H9 (cell line): ENCODE data around the gene RNF26. TPM values are rescaled to one million over a fixed set of nuclear protein-coding genes. Genes with fewer than 3 reads are reported as not detected.

ENCODE experiments used
- DNase-seq: peaks from one replicate; pipeline ENCODE4 v3.0.0-alpha.2; 2017
- H2AFZ ChIP-seq: one replicate; pipeline ENCODE4 v1.6.1; 2013; ENCODE audit warnings: mild to moderate bottlenecking, low read length, control low read depth, moderate library complexity
- H2AK5ac ChIP-seq: 2 replicates; pipeline ENCODE4 v1.6.1; 2013; ENCODE audit warnings: low read length, control low read depth, mixed read lengths; ENCODE audit not compliant: insufficient read length
- H2BK120ac ChIP-seq: one replicate; pipeline ENCODE4 v1.6.1; 2013; ENCODE audit warnings: low read depth, mild to moderate bottlenecking, low read length, control low read depth, inconsistent platforms; ENCODE audit not compliant: poor library complexity, severe bottlenecking
- H2BK12ac ChIP-seq: 2 replicates; pipeline ENCODE4 v1.6.1; 2013; ENCODE audit warnings: low read length, control low read depth, mixed read lengths, low read depth; ENCODE audit not compliant: insufficient read length
- H2BK15ac ChIP-seq: 2 replicates; pipeline ENCODE4 v1.6.1; 2013; ENCODE audit warnings: low read depth, low read length, control low read depth
- H2BK20ac ChIP-seq: one replicate; pipeline ENCODE4 v1.6.1; 2013; ENCODE audit warnings: low read depth, mild to moderate bottlenecking, low read length, control low read depth, inconsistent platforms; ENCODE audit not compliant: poor library complexity, severe bottlenecking
- H2BK5ac ChIP-seq: 2 replicates; pipeline ENCODE4 v1.6.1; 2013; ENCODE audit warnings: low read length, control low read depth, mixed read lengths; ENCODE audit not compliant: insufficient read length
- H3K14ac ChIP-seq: 2 replicates; pipeline ENCODE4 v1.6.1; 2013; ENCODE audit warnings: low read length, control low read depth; ENCODE audit not compliant: insufficient read depth
- H3K18ac ChIP-seq: 2 replicates; pipeline ENCODE4 v1.6.1; 2013; ENCODE audit warnings: low read depth, mild to moderate bottlenecking, mixed read lengths, low read length, control low read depth; ENCODE audit not compliant: insufficient read length
- H3K23ac ChIP-seq: 2 replicates; pipeline ENCODE4 v1.6.1; 2013; ENCODE audit warnings: low read length, control low read depth, mixed read lengths, low read depth; ENCODE audit not compliant: insufficient read length
- H3K23me2 ChIP-seq: 2 replicates; pipeline ENCODE4 v1.6.1; 2013; ENCODE audit warnings: low read depth, mild to moderate bottlenecking, mixed read lengths, low read length, control low read depth; ENCODE audit not compliant: insufficient read length, poor library complexity, severe bottlenecking
- H3K27ac ChIP-seq: 2 replicates; pipeline ENCODE4 v1.5.1; 2013; ENCODE audit warnings: low read length, control low read depth, mixed read lengths, low read depth; ENCODE audit not compliant: insufficient read length
- H3K27me3 ChIP-seq: 2 replicates; pipeline ENCODE4 v1.6.1; 2013; ENCODE audit warnings: low read length, control low read depth, inconsistent platforms; ENCODE audit not compliant: insufficient read depth
- H3K4ac ChIP-seq: 2 replicates; pipeline ENCODE4 v1.6.1; 2013; ENCODE audit warnings: low read depth, mild to moderate bottlenecking, control low read depth, inconsistent platforms, low read length, moderate library complexity
- H3K4me1 ChIP-seq: 2 replicates; pipeline ENCODE4 v1.6.1; 2013; ENCODE audit warnings: low read length, control low read depth, inconsistent platforms; ENCODE audit not compliant: insufficient read depth
- H3K4me2 ChIP-seq: 2 replicates; pipeline ENCODE4 v1.6.1; 2013; ENCODE audit warnings: low read length, control low read depth, mixed read lengths; ENCODE audit not compliant: insufficient read length, insufficient read depth
- H3K56ac ChIP-seq: 2 replicates; pipeline ENCODE4 v1.6.1; 2013; ENCODE audit warnings: low read depth, mild to moderate bottlenecking, mixed read lengths, low read length, control low read depth; ENCODE audit not compliant: insufficient read length
- H3K79me1 ChIP-seq: 2 replicates; pipeline ENCODE4 v1.6.1; 2013; ENCODE audit warnings: low read depth, mild to moderate bottlenecking, moderate library complexity, low read length, control low read depth, inconsistent platforms; ENCODE audit not compliant: insufficient read depth, poor library complexity, severe bottlenecking
- H3K79me2 ChIP-seq: 2 replicates; pipeline ENCODE4 v1.6.1; 2013; ENCODE audit warnings: low read length, control low read depth, inconsistent platforms; ENCODE audit not compliant: insufficient read depth
- H3K9ac ChIP-seq: 2 replicates; pipeline ENCODE4 v1.6.1; 2013; ENCODE audit warnings: low read length, control low read depth, mixed read lengths; ENCODE audit not compliant: insufficient read length; ENCODE audit errors: extremely low read depth
- H3K9me3 ChIP-seq: one replicate; pipeline ENCODE4 v1.6.1; 2013; ENCODE audit warnings: low read depth, low read length, inconsistent platforms; ENCODE audit not compliant: control insufficient read depth
- H3T11ph ChIP-seq: one replicate; pipeline ENCODE4 v1.6.1; 2013; ENCODE audit warnings: mild to moderate bottlenecking, low read length, control low read depth, inconsistent platforms
- H4K20me1 ChIP-seq: one replicate; pipeline ENCODE4 v1.6.1; 2013; ENCODE audit not compliant: control insufficient read depth, insufficient read length, insufficient read depth
- H4K5ac ChIP-seq: 2 replicates; pipeline ENCODE4 v1.6.1; 2013; ENCODE audit warnings: low read depth, mild to moderate bottlenecking, mixed read lengths, low read length, control low read depth; ENCODE audit not compliant: insufficient read length
- H4K8ac ChIP-seq: replicated peaks from 2 replicates; pipeline ENCODE4 v1.6.1; 2013; ENCODE audit warnings: low read length, control low read depth, mixed read lengths, low read depth; ENCODE audit not compliant: insufficient read length
- H4K91ac ChIP-seq: 2 replicates; pipeline ENCODE4 v1.6.1; 2013; ENCODE audit warnings: low read depth, mild to moderate bottlenecking, moderate library complexity, mixed read lengths, low read length, control low read depth; ENCODE audit not compliant: insufficient read length
- H3K27ac Mint-ChIP-seq, 3 experiments: 2 replicates in 2 of 3; 3 replicates in 1 of 3; pipeline ENCODE4 v1.8.0; 2020 to 2021; ENCODE audit warnings: mixed read lengths in 3 of 3, mild to moderate bottlenecking in 1 of 3, moderate library complexity in 1 of 3
- H3K27me3 Mint-ChIP-seq: 2 replicates; pipeline ENCODE4 v1.8.0; 2021; ENCODE audit warnings: low read depth, mild to moderate bottlenecking, moderate library complexity, mixed read lengths
- H3K36me3 Mint-ChIP-seq, 3 experiments: 2 replicates in 2 of 3; 3 replicates in 1 of 3; pipeline ENCODE4 v1.8.0; 2020 to 2021; ENCODE audit warnings: low read depth in 3 of 3, mixed read lengths in 3 of 3; ENCODE audit not compliant: insufficient read depth in 1 of 3
- H3K4me1 Mint-ChIP-seq, 2 experiments: 2 replicates each; pipeline ENCODE4 v1.8.0; 2020; ENCODE audit warnings: mixed read lengths in 2 of 2
- H3K4me3 Mint-ChIP-seq, 2 experiments: 2 replicates in 1 of 2; 3 replicates in 1 of 2; pipeline ENCODE4 v1.8.0; 2020 to 2021; ENCODE audit warnings: mild to moderate bottlenecking in 2 of 2, mixed read lengths in 2 of 2, moderate library complexity in 1 of 2
- H3K9me3 Mint-ChIP-seq, 2 experiments: 2 replicates in 1 of 2; 3 replicates in 1 of 2; pipeline ENCODE4 v1.8.0; 2020; ENCODE audit warnings: mild to moderate bottlenecking in 2 of 2, mixed read lengths in 2 of 2, moderate library complexity in 1 of 2
- CTCF ChIP-seq: fragments of 200-600 bp; sonication (generic); conservative IDR thresholded peaks from 3 replicates; pipeline ENCODE4 v1.8.0; 2021; ENCODE audit warnings: antibody characterized with exemption, mild to moderate bottlenecking
- WGBS: extraction: QIAGEN DNeasy Blood & Tissue Kit; methylation state at CpG from one replicate; pipeline ENCODE4 v1.1.7; 2013; ENCODE audit warnings: missing lambda C conversion rate, low lambda C conversion rate, mixed read lengths; ENCODE audit not compliant: insufficient read length; ENCODE audit errors: extremely low coverage; 5-methylcytosine and 5-hydroxymethylcytosine counted together
- total RNA-seq: library from RNA; stranded (reverse); gene quantifications from 2 replicates; pipeline ENCODE4 v1.2.1, GENCODE V29; 2021

RNF26 gene
- total RNA-seq, 1 experiment from 2014 or later: 57.6 TPM

DNA sequence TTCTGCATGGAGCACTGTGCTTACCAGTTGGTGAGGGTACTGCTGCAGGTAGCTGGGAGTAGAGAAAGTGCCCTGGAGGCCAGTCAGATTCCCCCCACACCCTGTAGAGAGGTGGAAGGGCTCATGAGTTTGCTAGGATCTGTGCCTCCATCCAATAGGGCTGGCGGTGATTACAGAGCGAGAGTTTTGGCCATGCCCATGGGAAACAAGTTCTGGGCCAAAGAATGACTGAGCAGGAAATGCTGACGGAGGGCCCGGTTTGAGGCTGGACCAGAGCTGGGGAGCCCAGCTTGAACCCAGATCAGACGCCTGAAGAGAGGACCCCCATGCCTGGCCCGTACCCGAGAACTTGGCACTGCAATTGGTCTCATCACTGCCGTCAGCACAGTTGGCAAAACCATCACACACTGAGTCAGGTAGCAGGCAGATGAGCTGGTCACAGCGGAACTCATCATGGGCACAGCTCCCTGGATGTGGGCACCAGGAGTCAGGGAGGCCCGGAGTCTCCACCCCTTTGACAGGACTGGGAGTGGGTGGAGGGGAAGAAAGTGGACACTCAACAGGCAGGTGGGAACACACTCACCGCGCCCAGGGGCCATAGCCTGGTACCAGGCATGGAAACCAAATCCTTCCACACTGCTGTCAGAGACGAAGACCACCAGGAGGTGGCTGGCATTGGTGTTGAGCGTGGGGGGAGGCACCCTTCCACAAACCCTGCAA, 10.1 kb downstream of the RNF26 start:
- Histone ChIP-seq H4K91ac (no peak overlapping the region), H2AK5ac (no peak overlapping the region), H4K5ac (no peak overlapping the region), H3T11ph (no peak overlapping the region), H3K27ac (no peak overlapping the region), H2BK15ac (no peak overlapping the region), H3K4me1 (no peaks in the 10 kb centered on the region; the same call in 1 of the 2 replicates), H3K23ac (no peak overlapping the region), H3K23me2 (peaks cover 15% of the 10 kb centered on the region), H4K8ac (no peak overlapping the region), H3K27me3 (peaks cover 10% of the 10 kb centered on the region; the same call in 1 of the 2 replicates), H2BK120ac (no peak overlapping the region), H4K20me1 (no peaks in the 10 kb centered on the region), H2BK12ac (no peak overlapping the region), H3K4me2 (no peak overlapping the region), H3K79me1 (no peaks in the 10 kb centered on the region), H3K9me3 (no peaks in the 10 kb centered on the region), H3K79me2 (no peaks in the 10 kb centered on the region), H2AFZ (no peak overlapping the region), H3K18ac (no peak overlapping the region), H2BK5ac (no peak overlapping the region), H3K4ac (no peak overlapping the region), H2BK20ac (no peak overlapping the region), H3K14ac (no peak overlapping the region), H3K56ac (no peak overlapping the region), H3K9ac (no peak overlapping the region)
- Mint-ChIP-seq H3K4me3 (no peak overlapping the region), H3K36me3 (no peaks in the 10 kb centered on the region; a peak in 1 of 7 replicates), H3K9me3 (no peaks in the 10 kb centered on the region; a peak in 1 of 5 replicates), H3K27me3 (peaks cover 79% of the 10 kb centered on the region), H3K4me1 (peaks cover 9 to 23% of the 10 kb centered on the region in 2 experiments), H3K27ac (no peak overlapping the region)
- no peak for DNase-seq
- TF ChIP-seq CTCF: no peak
- WGBS: no CpG with 5 or more reads among the region's 14 CpGs
